Measurements from ENCODE around the gene CDS2. TPM values are rescaled to one million over a fixed set of nuclear protein-coding genes. Genes with fewer than 3 reads are reported as not detected.

CDS2 gene
- total RNA-seq, 1 donor = 25.3 TPM

- peak overlapping the region; percentile 64 for H3K4me2 ChIP-seq (ENCODE audit: insufficient read depth, low read length)
- no peak for TF ChIP-seq CTCF (IDR thresholded peaks at IDR 0.05; ENCODE audit: extremely low read depth, low read depth, low read length)
- peak; percentile 91 for DNase-seq (ENCODE audit: insufficient read length, low spot score, missing footprints)
- no peak overlapping the region for H2AFZ ChIP-seq (ENCODE audit: low read length)
- no peaks in the 10 kb centered on the region for H3K36me3 ChIP-seq (ENCODE audit: insufficient read depth, low read length)
- H3K27ac ChIP-seq (ENCODE audit: low read depth, low read length) = peak overlapping the region; percentile 0
- H3K9me3 ChIP-seq (ENCODE audit: low read depth, low read length) = no peaks in the 10 kb centered on the region
- H3K4me1 ChIP-seq (ENCODE audit: insufficient read depth, low read length) = peaks cover 12% of the 10 kb centered on the region
- H4K20me1 ChIP-seq (ENCODE audit: insufficient read depth, low read length) = peaks cover 60% of the 10 kb centered on the region
- H3K4me3 ChIP-seq (ENCODE audit: insufficient read depth, low read length) = peak overlapping the region; percentile 48
- peaks cover 59% of the 10 kb centered on the region for H3K79me2 ChIP-seq (ENCODE audit: insufficient read depth, low read length)
- no peaks in the 10 kb centered on the region for H3K27me3 ChIP-seq (ENCODE audit: insufficient read depth, low read length)
These were observed 42.0 kb downstream of the CDS2 start for GRCh38 chr20:5168651-5169396.

GRCh38 chr20:5170341-5170740 is 43.5 kb downstream of the CDS2 start:
- DNase-seq (ENCODE audit: insufficient read length, low spot score, missing footprints) = no peak
- Histone ChIP-seq H3K27me3 (ENCODE audit: insufficient read depth, low read length) (no peaks in the 10 kb centered on the region), H2AFZ (ENCODE audit: low read length) (no peak overlapping the region), H3K4me1 (ENCODE audit: insufficient read depth, low read length) (peaks cover 12% of the 10 kb centered on the region), H3K36me3 (ENCODE audit: insufficient read depth, low read length) (peaks cover 6% of the 10 kb centered on the region), H3K4me2 (ENCODE audit: insufficient read depth, low read length) (no peak overlapping the region), H4K20me1 (ENCODE audit: insufficient read depth, low read length) (peaks cover 52% of the 10 kb centered on the region), H3K27ac (ENCODE audit: low read depth, low read length) (no peak overlapping the region), H3K4me3 (ENCODE audit: insufficient read depth, low read length) (no peak overlapping the region), H3K9me3 (ENCODE audit: low read depth, low read length) (no peaks in the 10 kb centered on the region), H3K79me2 (ENCODE audit: insufficient read depth, low read length) (peaks cover 48% of the 10 kb centered on the region)
- no peak for TF ChIP-seq CTCF (IDR thresholded peaks at IDR 0.05; ENCODE audit: extremely low read depth, low read depth, low read length)

- H3K4me2 ChIP-seq (ENCODE audit: insufficient read depth, low read length) = no peak overlapping the region
- H3K36me3 ChIP-seq (ENCODE audit: insufficient read depth, low read length) = peaks cover 6% of the 10 kb centered on the region
- H3K4me1 ChIP-seq (ENCODE audit: insufficient read depth, low read length) = peaks cover 12% of the 10 kb centered on the region
- TF ChIP-seq CTCF (IDR thresholded peaks at IDR 0.05; ENCODE audit: extremely low read depth, low read depth, low read length) = no peak
- no peak overlapping the region for H3K27ac ChIP-seq (ENCODE audit: low read depth, low read length)
- H2AFZ ChIP-seq (ENCODE audit: low read length) = no peak overlapping the region
- no peak overlapping the region for H3K4me3 ChIP-seq (ENCODE audit: insufficient read depth, low read length)
- peaks cover 45% of the 10 kb centered on the region for H4K20me1 ChIP-seq (ENCODE audit: insufficient read depth, low read length)
- H3K9me3 ChIP-seq (ENCODE audit: low read depth, low read length) = no peaks in the 10 kb centered on the region
- H3K27me3 ChIP-seq (ENCODE audit: insufficient read depth, low read length) = no peaks in the 10 kb centered on the region
- DNase-seq (ENCODE audit: insufficient read length, low spot score, missing footprints) = no peak
- H3K79me2 ChIP-seq (ENCODE audit: insufficient read depth, low read length) = peaks cover 40% of the 10 kb centered on the region
These were observed 44.4 kb downstream of the CDS2 start for GRCh38 chr20:5171064-5171789.

- H3K79me2 ChIP-seq (ENCODE audit: insufficient read depth, low read length) = peaks cover 35% of the 10 kb centered on the region
- H4K20me1 ChIP-seq (ENCODE audit: insufficient read depth, low read length) = peaks cover 41% of the 10 kb centered on the region
- no peak overlapping the region for H3K4me2 ChIP-seq (ENCODE audit: insufficient read depth, low read length)
- peaks cover 12% of the 10 kb centered on the region for H3K4me1 ChIP-seq (ENCODE audit: insufficient read depth, low read length)
- H2AFZ ChIP-seq (ENCODE audit: low read length) = no peak overlapping the region
- DNase-seq (ENCODE audit: insufficient read length, low spot score, missing footprints) = no peak
- H3K36me3 ChIP-seq (ENCODE audit: insufficient read depth, low read length) = peaks cover 11% of the 10 kb centered on the region
- H3K27ac ChIP-seq (ENCODE audit: low read depth, low read length) = no peak overlapping the region
- H3K9me3 ChIP-seq (ENCODE audit: low read depth, low read length) = no peaks in the 10 kb centered on the region
- no peak for TF ChIP-seq CTCF (IDR thresholded peaks at IDR 0.05; ENCODE audit: extremely low read depth, low read depth, low read length)
- no peaks in the 10 kb centered on the region for H3K27me3 ChIP-seq (ENCODE audit: insufficient read depth, low read length)
- H3K4me3 ChIP-seq (ENCODE audit: insufficient read depth, low read length) = no peak overlapping the region
These were observed 45.0 kb downstream of the CDS2 start for GRCh38 chr20:5171790-5172164.
